Endothelial cell of umbilical vein (primary cell): ENCODE measurements around the gene ACP1.

Source experiments
- EZH2 ChIP-seq: IDR thresholded peaks from 2 replicates; pipeline ENCODE4 v1.6.1; 2012; ENCODE audit warnings: borderline replicate concordance, low read depth, mild to moderate bottlenecking, moderate library complexity, low read length, inconsistent platforms; ENCODE audit not compliant: severe bottlenecking
- GATA2 ChIP-seq: IDR thresholded peaks from 2 replicates; pipeline ENCODE4 v1.7.0; 2011; ENCODE audit warnings: low read depth, mild to moderate bottlenecking, moderate library complexity, mixed read lengths, low read length; ENCODE audit not compliant: insufficient read length, insufficient read depth
- JUN ChIP-seq: IDR thresholded peaks from 2 replicates; pipeline ENCODE4 v1.6.1; 2011; ENCODE audit warnings: borderline replicate concordance, low read depth; ENCODE audit not compliant: insufficient read length, insufficient read depth
- POLR2A ChIP-seq: IDR thresholded peaks from 2 replicates; pipeline ENCODE4 v1.6.1; 2012; ENCODE audit warnings: low read depth, mild to moderate bottlenecking, control low read depth, low read length
- POLR2AphosphoS5 ChIP-seq: IDR thresholded peaks from 2 replicates; pipeline ENCODE4 v1.6.1; 2012; ENCODE audit warnings: low read depth, mild to moderate bottlenecking, control low read depth, low read length, moderate library complexity; ENCODE audit not compliant: insufficient read depth
- TF ChIP-seq, protein P1 (sequence below), 2 donors: IDR thresholded peaks; 1 replicate in 1 of 2; 2 replicates in 1 of 2; pipeline ENCODE4 v1.5.1; 2011; ENCODE audit warnings: low read length in 2 of 2, mild to moderate bottlenecking in 2 of 2, moderate library complexity in 2 of 2, control low read depth in 1 of 2, inconsistent platforms in 1 of 2, low read depth in 1 of 2; ENCODE audit not compliant: insufficient read depth in 1 of 2; ENCODE audit errors: extremely low read depth in 1 of 2
- TF ChIP-seq, protein P2 (sequence below): IDR thresholded peaks from 2 replicates; pipeline ENCODE4 v1.6.1; 2011; ENCODE audit not compliant: insufficient read depth, insufficient read length

DNA sequence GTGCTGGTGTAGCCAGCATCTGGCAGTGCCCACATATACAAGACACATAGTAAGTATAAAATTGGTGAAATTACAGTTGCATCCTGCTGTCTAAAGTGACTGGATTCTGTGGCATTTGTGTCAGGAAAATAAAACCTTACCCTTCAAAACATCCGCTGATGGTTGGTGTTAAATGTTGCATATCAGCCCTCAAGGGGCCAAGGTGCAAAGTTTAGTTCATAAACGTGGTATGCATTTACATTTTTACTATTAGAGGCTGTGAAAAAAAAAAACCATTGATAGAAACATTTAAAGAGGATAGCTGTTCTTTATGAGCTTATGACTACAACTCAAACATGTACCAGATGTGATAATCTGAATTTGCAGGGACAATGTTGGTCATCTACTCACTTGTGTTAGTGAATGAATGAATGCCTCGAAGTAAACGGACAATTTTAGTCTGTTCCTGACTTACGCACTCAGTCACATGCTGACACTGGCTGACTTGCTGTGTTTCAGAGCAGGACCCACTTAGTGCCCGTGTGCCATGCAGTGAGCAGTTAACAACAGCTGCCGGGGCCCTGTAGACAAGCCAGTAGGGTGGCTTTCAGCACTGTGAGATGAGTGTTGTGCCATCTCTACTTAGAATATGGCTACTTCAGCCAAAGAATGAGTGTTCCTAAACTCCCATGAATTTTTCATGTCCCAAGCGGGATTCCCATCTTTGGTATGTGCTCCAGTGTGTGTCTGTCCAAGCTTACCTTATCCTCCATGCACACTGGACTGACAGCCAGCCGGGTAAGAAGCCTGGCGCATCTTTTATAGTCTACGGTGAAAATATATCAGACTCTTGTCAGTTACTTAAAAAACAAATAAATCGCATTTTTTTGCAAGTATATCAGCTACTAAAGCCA, 17.9 kb downstream of the ACP1 start:
- TF ChIP-seq POLR2A, result no peak
- TF ChIP-seq POLR2AphosphoS5, result no peak
- TF ChIP-seq, protein P1, sequence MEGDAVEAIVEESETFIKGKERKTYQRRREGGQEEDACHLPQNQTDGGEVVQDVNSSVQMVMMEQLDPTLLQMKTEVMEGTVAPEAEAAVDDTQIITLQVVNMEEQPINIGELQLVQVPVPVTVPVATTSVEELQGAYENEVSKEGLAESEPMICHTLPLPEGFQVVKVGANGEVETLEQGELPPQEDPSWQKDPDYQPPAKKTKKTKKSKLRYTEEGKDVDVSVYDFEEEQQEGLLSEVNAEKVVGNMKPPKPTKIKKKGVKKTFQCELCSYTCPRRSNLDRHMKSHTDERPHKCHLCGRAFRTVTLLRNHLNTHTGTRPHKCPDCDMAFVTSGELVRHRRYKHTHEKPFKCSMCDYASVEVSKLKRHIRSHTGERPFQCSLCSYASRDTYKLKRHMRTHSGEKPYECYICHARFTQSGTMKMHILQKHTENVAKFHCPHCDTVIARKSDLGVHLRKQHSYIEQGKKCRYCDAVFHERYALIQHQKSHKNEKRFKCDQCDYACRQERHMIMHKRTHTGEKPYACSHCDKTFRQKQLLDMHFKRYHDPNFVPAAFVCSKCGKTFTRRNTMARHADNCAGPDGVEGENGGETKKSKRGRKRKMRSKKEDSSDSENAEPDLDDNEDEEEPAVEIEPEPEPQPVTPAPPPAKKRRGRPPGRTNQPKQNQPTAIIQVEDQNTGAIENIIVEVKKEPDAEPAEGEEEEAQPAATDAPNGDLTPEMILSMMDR (IDR thresholded peaks at IDR 0.05; ENCODE audit: extremely low read depth in 1 of 2, insufficient read depth in 1 of 2, low read depth in 1 of 2, low read length in 2 of 2), result no peak
- no peak for TF ChIP-seq JUN
- TF ChIP-seq, protein P2, sequence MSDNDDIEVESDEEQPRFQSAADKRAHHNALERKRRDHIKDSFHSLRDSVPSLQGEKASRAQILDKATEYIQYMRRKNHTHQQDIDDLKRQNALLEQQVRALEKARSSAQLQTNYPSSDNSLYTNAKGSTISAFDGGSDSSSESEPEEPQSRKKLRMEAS, result no peak
- TF ChIP-seq EZH2, result no peak
- no peak for TF ChIP-seq GATA2
